GM13977 (cell line): ENCODE data around the gene CEP152.

ENCODE experiments used
- DNase-seq: peaks from one replicate; pipeline ENCODE4 v3.0.0; 2012; ENCODE audit warnings: low spot score
- in situ Hi-C: fragments of 300-500 bp; cut with MboI; formaldehyde crosslinking; loops from one replicate; pipeline ENCODE4 v1.12.0; 2022; ENCODE audit warnings: low sequenced_read_pairs, low pct_unique_long_range_greater_than_20kb, mixed read lengths, inconsistent platforms; ENCODE audit not compliant: unreplicated experiment
- TF ChIP-seq, protein P1 (sequence below): IDR thresholded peaks from 2 replicates; pipeline ENCODE4 v1.5.1; 2012; ENCODE audit warnings: mild to moderate bottlenecking, control low read depth; ENCODE audit not compliant: insufficient read depth; ENCODE audit errors: extremely low read depth, missing control alignments

Gene CEP152

DNA sequence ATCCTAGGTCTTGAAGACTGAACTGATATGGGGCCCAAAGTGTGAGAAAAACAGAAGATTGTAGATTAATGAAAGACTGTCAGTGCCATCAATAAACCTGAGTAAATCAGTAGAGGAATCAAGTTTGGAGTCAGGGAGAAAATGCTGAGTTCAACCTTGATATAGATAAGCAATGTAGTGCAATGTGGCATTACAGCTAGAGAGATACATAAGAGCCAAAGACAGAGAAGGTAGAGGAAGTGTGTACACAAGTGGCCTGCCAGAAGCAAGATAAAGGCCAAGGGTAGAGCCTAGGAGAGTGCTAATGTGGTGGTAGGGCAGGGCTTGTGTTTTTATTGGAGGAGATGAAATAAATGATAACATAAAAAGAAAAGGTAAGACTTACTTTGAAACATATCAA lies 41.1 kb upstream of the CEP152 start:
- DNase-seq = no peak
- in situ Hi-C loops = loop anchor here (25.0 kb wide), 2 partner anchors 560 to 1285 kb away; partner anchors contain the start of gene FGF7
- TF ChIP-seq, protein P1, sequence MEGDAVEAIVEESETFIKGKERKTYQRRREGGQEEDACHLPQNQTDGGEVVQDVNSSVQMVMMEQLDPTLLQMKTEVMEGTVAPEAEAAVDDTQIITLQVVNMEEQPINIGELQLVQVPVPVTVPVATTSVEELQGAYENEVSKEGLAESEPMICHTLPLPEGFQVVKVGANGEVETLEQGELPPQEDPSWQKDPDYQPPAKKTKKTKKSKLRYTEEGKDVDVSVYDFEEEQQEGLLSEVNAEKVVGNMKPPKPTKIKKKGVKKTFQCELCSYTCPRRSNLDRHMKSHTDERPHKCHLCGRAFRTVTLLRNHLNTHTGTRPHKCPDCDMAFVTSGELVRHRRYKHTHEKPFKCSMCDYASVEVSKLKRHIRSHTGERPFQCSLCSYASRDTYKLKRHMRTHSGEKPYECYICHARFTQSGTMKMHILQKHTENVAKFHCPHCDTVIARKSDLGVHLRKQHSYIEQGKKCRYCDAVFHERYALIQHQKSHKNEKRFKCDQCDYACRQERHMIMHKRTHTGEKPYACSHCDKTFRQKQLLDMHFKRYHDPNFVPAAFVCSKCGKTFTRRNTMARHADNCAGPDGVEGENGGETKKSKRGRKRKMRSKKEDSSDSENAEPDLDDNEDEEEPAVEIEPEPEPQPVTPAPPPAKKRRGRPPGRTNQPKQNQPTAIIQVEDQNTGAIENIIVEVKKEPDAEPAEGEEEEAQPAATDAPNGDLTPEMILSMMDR = no peak

- in situ Hi-C loops = loop anchor here (25.0 kb wide), 2 partner anchors 562 to 1287 kb away; partner anchors contain the start of gene FGF7
- TF ChIP-seq, protein P1 = no peak
- no peak for DNase-seq
These were observed 39.8 kb upstream of the CEP152 start for GRCh38 chr15:48850648-48851047.

GRCh38 chr15:48845123-48845522 lies 34.3 kb upstream of the CEP152 start:
- no peak for DNase-seq
- in situ Hi-C loops = no loop called here
- TF ChIP-seq, protein P1 = no peak

DNA sequence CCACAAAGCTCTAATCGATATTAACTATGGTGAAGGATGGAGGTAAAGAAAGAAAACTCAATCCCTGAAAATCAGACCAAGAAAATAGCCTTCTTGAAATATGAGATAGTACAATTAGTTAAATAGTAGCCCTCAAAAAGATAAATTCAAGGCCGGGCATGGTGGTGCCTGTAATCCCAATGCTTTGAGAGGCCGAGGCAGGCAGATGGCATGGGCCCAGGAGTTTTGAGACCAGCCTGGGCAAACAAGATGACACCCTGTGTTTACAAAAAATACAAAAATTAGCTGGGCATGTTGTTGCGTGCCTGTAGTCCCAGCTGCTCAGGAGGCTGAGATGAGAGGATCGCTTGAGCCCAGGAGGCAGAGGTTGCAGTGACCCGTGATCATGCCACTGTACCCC lies 31.6 kb upstream of the CEP152 start:
- DNase-seq = no peak
- TF ChIP-seq, protein P1 = no peak
- in situ Hi-C loops = no loop called here

GRCh38 chr15:48834756-48835155 lies 23.9 kb upstream of the CEP152 start:
- no peak for DNase-seq
- in situ Hi-C loops = no loop called here
- TF ChIP-seq, protein P1 = no peak

- in situ Hi-C loops = no loop called here
- no peak for DNase-seq
- TF ChIP-seq, protein P1 = no peak
These were observed 22.8 kb upstream of the CEP152 start for GRCh38 chr15:48833526-48834239.

DNA sequence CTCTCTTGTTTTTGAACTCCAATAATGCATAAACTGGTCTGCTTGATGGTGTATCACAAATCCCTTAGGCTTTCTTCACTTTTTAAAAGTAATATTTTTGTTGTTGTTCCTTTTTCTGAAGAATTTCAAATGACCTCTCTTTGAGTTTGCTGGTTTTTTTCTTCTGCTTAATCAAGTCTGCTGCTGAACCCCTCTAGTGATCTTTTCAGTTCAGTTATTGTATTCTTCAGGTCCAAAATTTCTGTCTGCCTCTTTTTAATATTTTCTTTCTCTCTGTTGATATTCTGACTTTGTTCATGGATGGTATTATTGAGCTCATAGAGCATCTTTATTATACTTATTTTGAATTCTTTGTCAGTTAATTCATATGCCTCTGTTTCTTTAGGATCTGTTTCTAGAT lies 21.8 kb upstream of the CEP152 start:
- TF ChIP-seq, protein P1 = no peak
- no peak for DNase-seq
- in situ Hi-C loops = no loop called here
